Kidney (tissue), 14 donors: ENCODE measurements around the gene ARF1. TPM values are rescaled to one million over a fixed set of nuclear protein-coding genes. Genes with fewer than 3 reads are reported as not detected.

Source experiments
- DNase-seq, 5 donors: peaks; one replicate each; pipeline ENCODE4 v3.0.0-alpha.2; 2013 to 2020
- FAIRE-seq: peaks from 2 replicates; lab custom pipeline; 2012; peaks lifted over from hg19 to GRCh38; lab: Jason Lieb, UNC
- H3K27ac ChIP-seq, 2 donors: one replicate each; pipeline ENCODE4 v1.7.0; 2013; ENCODE audit warnings: low read depth in 2 of 2, low read length in 2 of 2, inconsistent platforms in 1 of 2
- H3K27me3 ChIP-seq: one replicate; pipeline ENCODE4 v1.7.1; 2013; ENCODE audit warnings: low read length, inconsistent platforms; ENCODE audit not compliant: control insufficient read depth, insufficient read depth
- H3K36me3 ChIP-seq, 3 donors: one replicate each; pipeline versions ENCODE4 v1.7.0 to v1.7.1; 2013; ENCODE audit warnings: low read length in 3 of 3, control low read depth in 1 of 3, inconsistent platforms in 1 of 3; ENCODE audit not compliant: insufficient read depth in 3 of 3, control insufficient read depth in 2 of 3
- H3K4me1 ChIP-seq, 3 donors: one replicate each; pipeline versions ENCODE4 v1.7.0 to v1.7.1; 2013; ENCODE audit warnings: low read length in 3 of 3, inconsistent platforms in 1 of 3, low read depth in 1 of 3; ENCODE audit not compliant: control insufficient read depth in 2 of 3, insufficient read depth in 2 of 3
- H3K4me3 ChIP-seq, 3 donors: one replicate each; pipeline versions ENCODE4 v1.7.0 to v1.8.1; 2013; ENCODE audit warnings: low read length in 3 of 3, control low read depth in 1 of 3, inconsistent platforms in 1 of 3
- H3K9ac ChIP-seq, 3 donors: one replicate each; pipeline versions ENCODE4 v1.7.0 to v1.7.1; 2013; ENCODE audit warnings: low read length in 3 of 3, control low read depth in 1 of 3, inconsistent platforms in 1 of 3
- H3K9me3 ChIP-seq, 3 donors: one replicate each; pipeline versions ENCODE4 v1.7.0 to v1.7.1; 2013; ENCODE audit warnings: low read length in 3 of 3, control low read depth in 1 of 3, inconsistent platforms in 1 of 3; ENCODE audit not compliant: control insufficient read depth in 2 of 3, insufficient read depth in 1 of 3
- intact Hi-C: fragments of 100-400 bp; cut with DNase I; formaldehyde crosslinking; loops from one replicate; pipeline ENCODE4 v1.11.1; 2022
- polyA plus RNA-seq: library from polyadenylated mRNA; stranded (reverse); fragments of 350-450 nt; fragmentation: Illumina TruSeq; extraction: RNeasy Lipid Tissue Mini Kit (QIAGEN cat#74804); gene quantifications from one replicate; pipeline ENCODE4 v1.2.3, GENCODE V29; 2014; ENCODE audit warnings: low read depth, low replicate concordance; ENCODE audit not compliant: insufficient read depth
- total RNA-seq: library from RNA; stranded (reverse); fragmentation: NEBNext Ultra II Directional; extraction: Animal tissue kit (Norgen Biotek cat#: 25700); gene quantifications from one replicate; pipeline ENCODE4 v1.2.1, GENCODE V29; 2021
- TF ChIP-seq, protein P1 (sequence below): IDR thresholded peaks from 3 replicates; pipeline ENCODE4 v1.5.1; 2012; ENCODE audit warnings: mild to moderate bottlenecking, moderate library complexity, borderline replicate concordance; ENCODE audit not compliant: insufficient read depth; ENCODE audit errors: extremely low read depth
- donor health status: control.
- donor health status: control.
- donor health status: control.
- donor health status: control.
- donor health status: control.
- donor health status: DM: yes; HTN: yes; CAD: no.
- donor health status: Normal renal cell carcinoma (clear cell type).

ARF1 gene
- total and polyA plus RNA-seq, 2 donors from 2014 or later: 383 to 398 TPM

DNA sequence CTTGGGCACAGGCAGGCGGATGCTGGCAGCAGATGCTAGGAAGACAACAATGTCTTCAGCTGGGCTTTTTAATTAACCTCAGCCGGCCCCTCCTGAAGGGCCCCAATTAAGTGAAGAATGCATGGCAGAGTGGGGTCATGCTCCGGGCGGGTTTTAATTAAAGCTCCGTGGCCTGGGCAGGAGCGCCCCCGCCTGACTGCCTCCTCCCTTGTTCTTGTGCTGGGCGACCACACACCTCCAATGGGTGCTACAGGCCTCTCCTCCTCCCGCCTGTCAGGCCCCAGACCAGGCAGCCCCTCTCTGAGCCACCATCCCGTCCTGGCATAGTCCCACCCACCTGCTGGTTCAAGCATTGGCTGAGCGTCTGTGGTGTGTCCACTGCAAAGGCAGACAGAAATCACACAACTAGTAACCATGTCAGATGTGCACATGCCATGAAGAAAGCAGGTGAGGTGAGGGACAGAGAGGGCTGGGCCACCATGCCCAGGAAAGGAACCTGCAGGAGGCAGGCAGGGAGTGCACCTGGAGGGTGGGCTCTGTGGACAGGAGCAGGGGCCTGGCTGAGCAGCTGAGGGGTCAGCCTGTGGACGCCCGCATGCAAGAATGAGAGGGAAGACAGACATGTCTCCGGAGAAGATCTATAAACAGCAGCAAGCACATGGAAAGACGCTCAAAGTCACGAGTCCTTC is 8.5 kb upstream of the ARF1 start:
- H3K9me3 ChIP-seq: no peaks in the 10 kb centered on the region
- intact Hi-C loops: no loop called here
- peak in 4 of 5 donors; percentile 68 to 84 (median 75) for DNase-seq
- no peak overlapping the region for H3K9ac ChIP-seq
- TF ChIP-seq, protein P1, sequence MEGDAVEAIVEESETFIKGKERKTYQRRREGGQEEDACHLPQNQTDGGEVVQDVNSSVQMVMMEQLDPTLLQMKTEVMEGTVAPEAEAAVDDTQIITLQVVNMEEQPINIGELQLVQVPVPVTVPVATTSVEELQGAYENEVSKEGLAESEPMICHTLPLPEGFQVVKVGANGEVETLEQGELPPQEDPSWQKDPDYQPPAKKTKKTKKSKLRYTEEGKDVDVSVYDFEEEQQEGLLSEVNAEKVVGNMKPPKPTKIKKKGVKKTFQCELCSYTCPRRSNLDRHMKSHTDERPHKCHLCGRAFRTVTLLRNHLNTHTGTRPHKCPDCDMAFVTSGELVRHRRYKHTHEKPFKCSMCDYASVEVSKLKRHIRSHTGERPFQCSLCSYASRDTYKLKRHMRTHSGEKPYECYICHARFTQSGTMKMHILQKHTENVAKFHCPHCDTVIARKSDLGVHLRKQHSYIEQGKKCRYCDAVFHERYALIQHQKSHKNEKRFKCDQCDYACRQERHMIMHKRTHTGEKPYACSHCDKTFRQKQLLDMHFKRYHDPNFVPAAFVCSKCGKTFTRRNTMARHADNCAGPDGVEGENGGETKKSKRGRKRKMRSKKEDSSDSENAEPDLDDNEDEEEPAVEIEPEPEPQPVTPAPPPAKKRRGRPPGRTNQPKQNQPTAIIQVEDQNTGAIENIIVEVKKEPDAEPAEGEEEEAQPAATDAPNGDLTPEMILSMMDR: peak; percentile 14
- FAIRE-seq: no peak
- no peaks in the 10 kb centered on the region for H3K4me1 ChIP-seq
- H3K36me3 ChIP-seq: no peaks in the 10 kb centered on the region
- no peak overlapping the region for H3K27ac ChIP-seq
- H3K27me3 ChIP-seq: peaks cover 6% of the 10 kb centered on the region
- H3K4me3 ChIP-seq: no peak overlapping the region

DNA sequence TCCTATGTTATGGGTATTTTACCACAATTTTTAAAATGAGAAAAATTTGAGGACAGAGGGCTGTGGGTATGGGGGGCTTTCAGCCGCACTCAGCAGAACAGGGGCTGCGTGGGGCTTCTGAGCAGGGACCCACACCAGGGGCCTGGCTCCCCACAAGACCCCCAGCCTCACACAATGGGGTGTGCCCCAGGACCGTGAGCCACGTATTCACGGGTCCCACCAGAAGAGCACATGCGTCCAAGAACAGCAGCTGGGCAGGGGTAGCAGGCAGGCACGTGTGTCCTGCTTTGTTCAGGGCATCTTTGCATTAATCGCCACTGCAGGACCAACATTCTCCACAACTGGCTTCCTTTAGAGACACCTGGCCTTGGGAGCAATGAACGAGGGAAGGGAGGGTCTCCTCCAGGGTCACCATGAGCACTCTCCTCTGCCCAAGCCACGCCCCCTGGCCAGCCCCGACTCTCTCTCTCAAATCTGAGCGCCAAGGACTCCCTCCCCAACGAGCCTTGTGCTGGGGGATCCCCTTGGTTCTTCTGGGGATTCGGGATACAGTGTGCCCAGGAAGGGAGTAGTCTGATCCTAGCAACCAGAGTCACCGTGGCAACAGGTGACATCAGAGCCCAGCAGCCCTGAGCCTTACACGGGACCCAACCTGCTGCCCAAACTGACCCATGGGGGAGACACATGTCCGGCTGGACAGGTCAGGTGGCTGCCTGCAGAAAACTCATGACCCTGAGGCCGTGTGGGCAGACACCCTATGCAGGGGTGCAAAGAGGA is 7.4 kb upstream of the ARF1 start:
- Histone ChIP-seq H3K9ac (no peak overlapping the region), H3K36me3 (no peaks in the 10 kb centered on the region), H3K4me1 (no peaks in the 10 kb centered on the region), H3K4me3 (no peak overlapping the region), H3K27me3 (peaks cover 6% of the 10 kb centered on the region), H3K27ac (no peak overlapping the region), H3K9me3 (no peaks in the 10 kb centered on the region)
- intact Hi-C loops: no loop called here
- no peak for FAIRE-seq
- TF ChIP-seq, protein P1: no peak
- DNase-seq: peak in 2 of 5 donors; percentile 50 to 67

DNA sequence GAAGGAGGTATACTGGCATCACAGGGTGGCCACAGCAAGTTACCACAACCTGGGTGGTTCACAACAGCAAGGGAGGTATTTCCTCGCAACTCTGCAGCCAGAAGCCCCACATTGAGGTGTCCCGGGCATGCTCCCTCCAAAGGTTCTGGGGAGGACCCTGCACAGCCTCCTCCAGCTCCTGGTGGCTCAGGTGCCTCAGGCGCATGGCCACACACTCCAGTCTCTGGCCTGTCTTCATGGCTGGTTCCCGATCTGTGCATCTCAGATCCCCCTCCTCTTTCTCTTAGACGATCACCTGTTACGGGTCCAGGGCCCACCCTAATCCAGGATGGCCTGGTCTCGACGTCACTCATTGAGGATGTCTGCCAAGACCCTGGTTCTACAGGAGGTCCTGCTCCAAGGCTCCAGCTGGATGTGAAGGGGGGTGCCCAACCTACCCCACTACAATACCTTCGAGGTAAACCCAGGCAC is 6.7 kb upstream of the ARF1 start:
- intact Hi-C loops: no loop called here
- Histone ChIP-seq H3K9me3 (no peaks in the 10 kb centered on the region), H3K4me1 (no peaks in the 10 kb centered on the region), H3K27ac (no peak overlapping the region), H3K9ac (no peak overlapping the region), H3K27me3 (peaks cover 3% of the 10 kb centered on the region), H3K4me3 (no peak overlapping the region), H3K36me3 (no peaks in the 10 kb centered on the region)
- TF ChIP-seq, protein P1: no peak
- DNase-seq: peak in 1 of 5 donors; percentile 28
- FAIRE-seq: no peak
